T-cell (primary cell): ENCODE results near the gene PARP11. TPM values are rescaled to one million over a fixed set of nuclear protein-coding genes. Genes with fewer than 3 reads are reported as not detected.

ENCODE experiments used
- ATAC-seq, 4 experiments: fragments of 200-7000 bp in 3 of 4; fragments of 150-1000 bp in 1 of 4; cut with Tn5 transposase; replicated peaks in 1 of 4; 1 replicate in 3 of 4; 2 replicates in 1 of 4; pipeline ENCODE4 v1.10.0; 2021; ENCODE audit warnings: moderate library complexity in 3 of 4, mild to moderate bottlenecking in 2 of 4, moderate number of reproducible peaks in 1 of 4
- CTCF ChIA-PET, 2 donors: fragments of 300-600 bp; sonication (Branson Sonifier 250); formaldehyde crosslinking; loops; one replicate each; lab custom pipeline; 2022; ENCODE audit warnings: antibody characterized with exemption in 2 of 2; lab: Charles Lee
- POLR2A ChIA-PET, 2 donors: fragments of 300-600 bp; sonication (Branson Sonifier 250); formaldehyde crosslinking; loops; one replicate each; lab custom pipeline; 2022; ENCODE audit warnings: antibody characterized with exemption in 2 of 2; lab: Charles Lee
- DNase-seq, 35 experiments: peaks; one replicate each; pipeline versions ENCODE4 v3.0.0 to v3.0.0-alpha.2; 2013 to 2023
- H3K27ac ChIP-seq: one replicate; pipeline ENCODE4 v1.5.1; 2013; ENCODE audit warnings: low read length
- H3K27me3 ChIP-seq, 2 experiments: replicated peaks in 1 of 2; 1 replicate in 1 of 2; 2 replicates in 1 of 2; pipeline versions ENCODE4 v1.6.1 to v1.7.0; 2013; ENCODE audit warnings: low read length in 1 of 2, mixed read lengths in 1 of 2; ENCODE audit not compliant: control insufficient read depth in 2 of 2, insufficient read depth in 2 of 2; ENCODE audit errors: extremely low read depth in 1 of 2
- H3K36me3 ChIP-seq, 2 donors: 1 replicate in 1 of 2; 2 replicates in 1 of 2; pipeline versions ENCODE4 v1.6.1 to v1.7.0; 2013; ENCODE audit warnings: low read length in 1 of 2; ENCODE audit not compliant: control insufficient read depth in 2 of 2, insufficient read depth in 1 of 2; ENCODE audit errors: extremely low read depth in 1 of 2
- H3K4me1 ChIP-seq, 2 experiments: 1 replicate in 1 of 2; 2 replicates in 1 of 2; pipeline versions ENCODE4 v1.6.1 to v1.7.0; 2013; ENCODE audit warnings: low read length in 2 of 2, mixed read lengths in 1 of 2; ENCODE audit not compliant: insufficient read depth in 2 of 2, control insufficient read depth in 1 of 2; ENCODE audit errors: extremely low read depth in 1 of 2
- H3K4me3 ChIP-seq, 2 donors: 1 replicate in 1 of 2; 2 replicates in 1 of 2; pipeline versions ENCODE4 v1.5.1 to v1.7.0; 2013; ENCODE audit warnings: mild to moderate bottlenecking in 2 of 2, low read length in 1 of 2, moderate library complexity in 1 of 2; ENCODE audit not compliant: control insufficient read depth in 1 of 2; ENCODE audit errors: extremely low read depth in 1 of 2
- H3K9me3 ChIP-seq: 2 replicates; pipeline ENCODE4 v1.7.0; 2013
- H3K27ac Mint-ChIP-seq, 2 donors: one replicate each; pipeline ENCODE4 v1.8.0; 2020 to 2021; ENCODE audit warnings: mild to moderate bottlenecking in 2 of 2, mixed read lengths in 2 of 2
- H3K27me3 Mint-ChIP-seq, 2 donors: one replicate each; pipeline ENCODE4 v1.8.0; 2021 to 2022; ENCODE audit warnings: mixed read lengths in 2 of 2
- H3K36me3 Mint-ChIP-seq: one replicate; pipeline ENCODE4 v1.8.0; 2021; ENCODE audit warnings: mixed read lengths
- H3K4me1 Mint-ChIP-seq, 3 donors: one replicate each; pipeline ENCODE4 v1.8.0; 2020 to 2022; ENCODE audit warnings: mixed read lengths in 3 of 3, mild to moderate bottlenecking in 1 of 3
- H3K4me3 Mint-ChIP-seq, 3 donors: one replicate each; pipeline ENCODE4 v1.8.0; 2020 to 2022; ENCODE audit warnings: mild to moderate bottlenecking in 3 of 3, mixed read lengths in 3 of 3, moderate library complexity in 3 of 3
- H3K9me3 Mint-ChIP-seq, 3 donors: one replicate each; pipeline ENCODE4 v1.8.0; 2020 to 2022; ENCODE audit warnings: mixed read lengths in 3 of 3
- WGBS: methylation state at CpG from one replicate; pipeline ENCODE4 v1.1.5; 2013; ENCODE audit warnings: missing lambda C conversion rate; ENCODE audit not compliant: insufficient coverage; 5-methylcytosine and 5-hydroxymethylcytosine counted together
- total RNA-seq, 35 experiments: library from RNA in 6 of 35; stranded (reverse) in 6 of 35; fragments of 120-200 nt in 1 of 35; gene quantifications; one replicate each; pipeline versions ENCODE4 v1.2.1 to v1.2.4 and lab custom pipeline; 2013 to 2026

Gene PARP11
- total RNA-seq, 5 donors from 2014 or later (not counting 1 experiment from before 2014, with no cell fraction given): 24.9 to 30.2 (median 26.3) TPM

DNA sequence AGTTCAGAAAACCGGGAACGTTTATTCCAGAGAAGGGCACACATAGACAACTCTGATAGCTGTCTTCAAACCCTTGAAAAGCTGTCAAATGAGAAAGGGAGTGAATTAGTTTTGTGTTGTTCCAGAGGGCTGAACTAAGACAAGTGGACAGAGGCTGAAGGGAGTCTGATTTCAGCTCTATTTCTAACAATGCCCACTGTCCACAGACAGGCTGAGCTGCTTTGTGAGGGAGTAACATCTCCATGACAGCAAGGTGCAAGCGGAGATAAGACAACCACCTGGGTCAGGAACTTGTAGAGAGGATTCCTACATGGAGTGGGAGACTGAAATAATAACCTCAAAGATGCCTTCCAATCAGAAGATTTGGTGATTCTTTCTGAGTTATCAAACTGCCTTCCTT lies 25.6 kb upstream of the PARP11 start:
- peak overlapping the region; percentile 84 for H3K27ac ChIP-seq
- Mint-ChIP-seq H3K27me3 (no peaks in the 10 kb centered on the region), H3K4me3 (peak overlapping the region in 1 of 3 donors; percentile 61), H3K36me3 (no peaks in the 10 kb centered on the region), H3K27ac (no peak overlapping the region), H3K4me1 (peaks cover 55 to 59% (median 58%) of the 10 kb centered on the region in 3 donors), H3K9me3 (no peaks in the 10 kb centered on the region)
- H3K4me3 ChIP-seq: no peak overlapping the region
- ChIA-PET CTCF (interaction anchor here (0.6 to 3.0 kb wide), 2 partner anchors 64 to 146 kb away, joined by 3 to 9 read pairs; partner anchors contain the start of gene CRACR2A (in 1 of the 2)), POLR2A (no interaction called here)
- WGBS: 100% methylated on average over 2 of the region's 3 CpGs
- H3K36me3 ChIP-seq: no peaks in the 10 kb centered on the region
- peaks cover 3% of the 10 kb centered on the region for H3K9me3 ChIP-seq
- DNase-seq (no peak), ATAC-seq (no peak)
- no peaks in the 10 kb centered on the region for H3K27me3 ChIP-seq
- H3K4me1 ChIP-seq: peaks cover 39 to 65% of the 10 kb centered on the region in 2 experiments

DNA sequence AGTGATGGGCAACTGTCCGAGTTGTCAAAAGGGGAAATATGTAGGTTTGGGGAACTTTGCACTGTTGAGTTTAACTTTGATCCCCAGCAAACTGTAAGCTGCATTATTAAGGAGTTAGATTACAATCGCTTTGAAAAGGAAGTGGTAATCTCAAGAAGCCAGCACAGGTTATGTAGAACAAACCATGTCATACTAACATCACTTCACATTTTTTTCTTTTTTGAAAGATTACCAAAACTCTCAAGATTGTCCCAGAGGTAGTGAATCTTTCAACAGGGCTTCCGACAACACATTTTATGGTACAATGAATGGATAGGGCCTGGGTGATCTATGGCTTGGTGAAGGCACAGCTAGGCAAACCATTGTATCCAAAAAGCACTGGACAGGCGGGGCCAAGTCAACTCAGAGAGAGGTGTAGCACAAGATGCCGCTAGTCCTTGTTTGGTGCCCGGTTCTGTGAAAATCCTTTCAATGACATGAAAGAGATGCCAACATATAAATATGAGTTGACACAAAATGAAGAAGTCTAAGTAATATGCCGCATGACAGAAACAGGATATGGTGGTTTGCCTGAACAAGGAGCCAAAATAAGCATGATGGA lies 24.3 kb upstream of the PARP11 start:
- POLR2A ChIA-PET: interaction anchor here (0.5 to 1.5 kb wide), 5 partner anchors 65 to 427 kb away, joined by 3 to 11 read pairs (median 6); no protein-coding TSS in a partner anchor
- no peak overlapping the region for H3K27ac Mint-ChIP-seq
- no peaks in the 10 kb centered on the region for H3K9me3 Mint-ChIP-seq
- H3K36me3 Mint-ChIP-seq: no peaks in the 10 kb centered on the region
- no peaks in the 10 kb centered on the region for H3K27me3 ChIP-seq
- ATAC-seq (peak; percentile 86 to 92 (median 87)), DNase-seq (peak in 22 of 35 experiments; percentile 5 to 63 (median 19))
- no peaks in the 10 kb centered on the region for H3K9me3 ChIP-seq
- H3K4me3 ChIP-seq: no peak overlapping the region
- H3K4me1 Mint-ChIP-seq: peaks cover 48 to 50% (median 50%) of the 10 kb centered on the region in 3 donors
- CTCF ChIA-PET: interaction anchor here (1.0 to 3.2 kb wide), 8 partner anchors 12 to 379 kb away, joined by 3 to 29 read pairs (median 7); no protein-coding TSS in a partner anchor
- 22% methylated on average over 5 of the region's 7 CpGs for WGBS
- no peaks in the 10 kb centered on the region for H3K36me3 ChIP-seq
- peak overlapping the region; percentile 59 to 66 (median 61) for H3K4me3 Mint-ChIP-seq
- H3K27ac ChIP-seq: peak overlapping the region; percentile 84
- H3K4me1 ChIP-seq: peaks cover 51 to 76% of the 10 kb centered on the region in 2 experiments
- no peaks in the 10 kb centered on the region for H3K27me3 Mint-ChIP-seq

DNA sequence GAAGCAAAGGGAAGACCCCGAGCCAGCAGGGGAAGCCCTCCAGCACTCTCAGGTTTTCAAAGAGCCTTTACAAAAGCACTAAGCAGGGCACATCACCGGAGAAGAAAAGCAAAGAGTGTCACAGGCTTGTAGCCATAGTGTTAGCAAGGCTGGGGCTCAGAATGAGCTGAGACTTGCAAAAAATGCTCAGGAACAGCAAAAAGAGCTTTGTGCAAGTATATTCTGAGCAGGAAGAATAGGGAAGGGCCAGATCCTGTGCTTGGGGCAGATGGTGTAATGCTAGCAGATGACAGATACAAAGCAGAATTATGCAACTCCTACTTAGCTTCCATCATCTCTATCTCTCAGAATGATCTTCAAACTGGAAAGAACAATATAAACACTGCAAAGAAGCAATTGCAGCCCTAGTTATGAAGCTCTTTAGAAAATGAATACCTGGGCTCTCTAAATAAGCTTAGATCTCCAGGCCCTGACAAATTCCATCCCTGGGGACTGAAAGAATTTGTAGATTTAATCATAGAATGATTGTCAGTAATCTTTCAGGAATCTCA lies 23.7 kb upstream of the PARP11 start:
- no peaks in the 10 kb centered on the region for H3K36me3 Mint-ChIP-seq
- peaks cover 48 to 50% (median 48%) of the 10 kb centered on the region in 3 donors for H3K4me1 Mint-ChIP-seq
- no peak overlapping the region for H3K27ac Mint-ChIP-seq
- peaks cover 56 to 82% of the 10 kb centered on the region in 2 experiments for H3K4me1 ChIP-seq
- peak overlapping the region; percentile 84 for H3K27ac ChIP-seq
- WGBS: 0% methylated on average over 1 of the region's 2 CpGs
- H3K9me3 Mint-ChIP-seq: no peaks in the 10 kb centered on the region
- ChIA-PET CTCF (interaction anchor here (0.7 to 3.2 kb wide), 9 partner anchors 11 to 380 kb away, joined by 3 to 29 read pairs (median 5); no protein-coding TSS in a partner anchor), POLR2A (interaction anchor here (0.5 to 1.5 kb wide), 7 partner anchors 8 to 427 kb away, joined by 3 to 11 read pairs (median 6); no protein-coding TSS in a partner anchor)
- H3K36me3 ChIP-seq: no peaks in the 10 kb centered on the region
- H3K9me3 ChIP-seq: no peaks in the 10 kb centered on the region
- H3K27me3 ChIP-seq: no peaks in the 10 kb centered on the region
- peak in 3 of 35 experiments; percentile 8 to 25 (median 10) for DNase-seq
- no peaks in the 10 kb centered on the region for H3K27me3 Mint-ChIP-seq
- peak overlapping the region in 1 of 2 donors; percentile 38 for H3K4me3 ChIP-seq
- ATAC-seq: peak; percentile 31 to 41 (median 36)
- peak overlapping the region; percentile 59 to 66 (median 61) for H3K4me3 Mint-ChIP-seq

DNA sequence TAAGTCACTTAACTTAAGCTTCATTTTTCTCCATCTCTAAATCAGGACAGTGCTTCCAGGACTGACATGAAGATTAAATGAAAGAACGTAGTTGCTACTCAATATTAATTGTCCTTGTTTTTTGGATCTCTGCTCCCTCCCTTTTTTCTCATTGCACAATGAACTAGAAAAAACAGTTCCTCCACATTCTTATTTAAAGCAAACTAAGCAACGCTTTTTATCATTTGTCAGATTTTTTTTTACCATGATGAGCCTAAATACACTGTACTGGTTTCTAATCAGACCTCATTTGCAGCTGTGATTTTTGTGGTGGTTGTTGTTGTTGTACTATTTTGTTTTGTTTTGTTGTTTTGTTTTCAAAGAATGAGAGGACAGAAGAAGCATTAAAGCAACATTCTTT lies 23.2 kb upstream of the PARP11 start:
- DNase-seq (no peak), ATAC-seq (no peak)
- Mint-ChIP-seq H3K27ac (no peak overlapping the region), H3K36me3 (no peaks in the 10 kb centered on the region), H3K4me1 (peaks cover 45 to 50% (median 48%) of the 10 kb centered on the region in 3 donors), H3K4me3 (peak overlapping the region in 2 of 3 donors; percentile 59 to 61), H3K27me3 (no peaks in the 10 kb centered on the region), H3K9me3 (no peaks in the 10 kb centered on the region)
- H3K27me3 ChIP-seq: no peaks in the 10 kb centered on the region
- H3K9me3 ChIP-seq: no peaks in the 10 kb centered on the region
- H3K4me1 ChIP-seq: peaks cover 62 to 83% of the 10 kb centered on the region in 2 experiments
- CTCF ChIA-PET: interaction anchor here (0.7 to 3.2 kb wide), 8 partner anchors 10 to 381 kb away, joined by 3 to 29 read pairs (median 7); no protein-coding TSS in a partner anchor
- POLR2A ChIA-PET: interaction anchor here (0.6 to 1.5 kb wide), 4 partner anchors 9 to 139 kb away, joined by 3 to 6 read pairs (median 4); no protein-coding TSS in a partner anchor
- peak overlapping the region; percentile 84 for H3K27ac ChIP-seq
- no peaks in the 10 kb centered on the region for H3K36me3 ChIP-seq
- peak overlapping the region in 1 of 2 donors; percentile 38 for H3K4me3 ChIP-seq
- WGBS: 100% methylated on average over 1 of the region's 2 CpGs

DNA sequence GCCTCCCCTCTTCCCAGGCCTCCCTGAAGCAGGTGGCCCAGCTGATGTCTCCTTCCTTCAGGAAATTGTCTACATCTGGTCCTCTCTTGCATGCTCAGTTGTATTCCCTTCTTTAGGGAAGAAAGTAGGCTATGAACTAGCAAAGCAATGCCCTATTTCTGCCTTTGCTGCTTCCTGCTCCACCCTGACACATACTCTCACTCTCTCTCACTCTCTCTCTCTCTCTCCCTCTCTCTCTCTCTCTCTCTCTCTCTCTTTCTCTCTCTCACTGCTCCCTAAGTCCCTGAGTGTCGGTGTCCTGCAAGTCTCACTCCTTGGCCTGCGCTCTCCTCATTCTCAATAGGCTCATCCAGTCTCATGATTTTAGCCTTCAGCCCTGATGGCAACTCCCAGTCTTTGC lies 19.4 kb upstream of the PARP11 start:
- POLR2A ChIA-PET: no interaction called here
- Mint-ChIP-seq H3K27ac (no peak overlapping the region), H3K4me3 (no peak overlapping the region), H3K4me1 (peaks cover 15 to 16% (median 16%) of the 10 kb centered on the region in 3 donors), H3K9me3 (no peaks in the 10 kb centered on the region), H3K36me3 (no peaks in the 10 kb centered on the region), H3K27me3 (no peaks in the 10 kb centered on the region)
- H3K27ac ChIP-seq: peak overlapping the region; percentile 18
- H3K36me3 ChIP-seq: no peaks in the 10 kb centered on the region
- DNase-seq (no peak), ATAC-seq (peak in 1 of 4 experiments; percentile 32)
- CTCF ChIA-PET: interaction anchor here in 1 of 2 donors (0.5 to 0.7 kb wide), 3 partner anchors 17 to 443 kb away, joined by 3 to 6 read pairs (median 4); no protein-coding TSS in a partner anchor
- H3K4me1 ChIP-seq: peaks cover 52 to 59% of the 10 kb centered on the region in 2 experiments
- WGBS: no CpG with 5 or more reads among the region's 2 CpGs
- no peaks in the 10 kb centered on the region for H3K27me3 ChIP-seq
- H3K4me3 ChIP-seq: peak overlapping the region in 1 of 2 donors; percentile 2
- H3K9me3 ChIP-seq: no peaks in the 10 kb centered on the region

DNA sequence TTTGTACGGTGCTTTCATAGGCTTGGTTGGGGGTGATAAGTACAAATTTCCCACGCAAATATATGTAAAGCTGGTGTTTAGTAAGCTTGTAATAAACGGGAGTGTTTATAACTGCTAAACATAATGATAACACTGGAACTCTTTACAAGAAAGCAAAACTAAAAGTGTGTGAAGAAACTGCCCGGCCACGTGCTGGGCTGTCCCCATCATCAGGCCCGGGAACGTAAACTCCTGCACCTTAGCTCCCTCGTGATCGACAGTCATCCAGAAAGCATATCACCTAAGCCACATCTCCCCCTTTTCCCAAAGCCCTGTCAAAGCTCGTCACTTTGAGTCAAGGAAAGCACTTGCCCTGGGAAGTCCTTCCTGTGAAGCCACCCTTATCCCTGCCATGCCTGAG lies 18.0 kb upstream of the PARP11 start:
- Mint-ChIP-seq H3K36me3 (no peaks in the 10 kb centered on the region), H3K27me3 (no peaks in the 10 kb centered on the region), H3K4me1 (peaks cover 1 to 9% (median 6%) of the 10 kb centered on the region in 3 donors), H3K4me3 (no peak overlapping the region), H3K27ac (no peak overlapping the region), H3K9me3 (no peaks in the 10 kb centered on the region)
- ATAC-seq (no peak), DNase-seq (no peak)
- Histone ChIP-seq H3K27ac (no peak overlapping the region), H3K36me3 (no peaks in the 10 kb centered on the region), H3K4me1 (peaks cover 43 to 44% of the 10 kb centered on the region in 2 experiments), H3K4me3 (no peak overlapping the region), H3K9me3 (no peaks in the 10 kb centered on the region), H3K27me3 (no peaks in the 10 kb centered on the region)
- ChIA-PET POLR2A (no interaction called here), CTCF (interaction anchor here in 1 of 2 donors (1.5 kb wide), 1 partner anchor 386 kb away, joined by 5 read pairs; no protein-coding TSS in a partner anchor)
- 69% methylated on average over 7 of the region's 10 CpGs for WGBS
